Stimulated activated CD4-positive, alpha-beta T cell treated with anti-CD3 and anti-CD28 coated beads, Interleukin-1b, Interleukin-23, amount 100 ng/mL, for 4 hours (primary cell): ENCODE results near the gene EXOSC5.
"Not testable (repeated sequence)": the region's sequence is repeated elsewhere in the genome, so short reads cannot be mapped to it uniquely, and the experiment has no call there.

Experiments used
- DNase-seq, 2 donors: peaks; one replicate each; pipeline ENCODE4 v3.0.0-alpha.2; 2020; ENCODE audit warnings: low read depth in 2 of 2

EXOSC5 gene

DNA sequence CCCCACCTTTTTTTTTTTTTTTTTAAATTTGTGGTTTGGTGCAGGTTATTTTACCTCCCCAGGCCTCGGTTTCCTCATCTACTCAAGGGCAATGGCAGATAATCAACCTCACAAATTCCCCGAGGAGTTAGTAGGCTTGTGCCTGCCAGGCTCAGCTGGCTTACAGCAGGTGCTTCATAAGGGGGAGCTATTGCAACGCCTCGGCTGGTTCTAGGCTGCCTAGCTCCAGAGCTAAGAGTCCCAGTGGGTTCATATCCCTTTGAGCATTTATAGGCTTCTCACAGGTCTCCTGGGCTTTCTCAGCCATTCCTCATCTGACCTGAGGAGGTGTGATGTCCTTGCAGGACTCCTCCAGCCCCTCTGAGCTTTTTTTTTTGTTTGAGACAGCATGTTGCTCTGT is 11.1 kb upstream of the EXOSC5 start:
- no peak for DNase-seq

DNA sequence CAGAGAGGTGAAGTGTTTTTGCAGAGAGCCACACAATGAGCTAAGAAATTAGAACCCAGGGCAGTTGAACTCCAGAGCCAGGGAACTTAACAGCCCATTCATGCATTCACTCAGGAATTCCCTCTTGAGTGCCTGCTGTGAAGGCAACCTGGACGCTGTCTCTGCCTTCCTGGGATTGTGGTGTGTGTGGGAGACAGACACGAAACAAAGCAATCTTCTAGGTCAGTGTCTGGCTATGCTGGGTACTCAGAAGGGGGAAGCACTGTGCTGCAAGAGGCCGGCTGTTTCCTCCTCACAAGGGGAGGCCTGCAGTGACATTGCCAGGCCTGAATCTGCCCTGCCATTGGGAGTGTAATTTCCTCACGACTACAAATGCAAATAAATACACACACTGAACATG is 10.1 kb upstream of the EXOSC5 start:
- no peak for DNase-seq

DNA sequence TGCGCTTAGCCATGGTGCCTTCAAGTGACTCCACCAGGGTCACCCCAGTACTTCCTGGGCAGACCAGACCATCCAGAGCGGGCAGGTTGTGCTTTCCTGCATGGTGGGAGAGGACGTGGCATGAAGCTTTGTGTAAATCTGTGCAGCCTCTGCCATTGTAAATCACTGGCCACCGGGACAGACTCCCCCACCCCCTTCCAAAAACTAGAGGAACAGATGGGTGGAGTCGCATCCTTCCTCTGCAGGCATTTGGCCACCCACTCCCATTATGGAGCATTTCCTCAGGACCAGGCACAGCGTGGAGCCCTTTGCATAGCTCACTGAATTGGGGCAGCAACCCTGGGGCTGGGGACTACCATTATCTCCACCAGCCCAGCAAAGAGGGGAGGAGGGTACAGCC is 8.6 kb upstream of the EXOSC5 start:
- DNase-seq: no peak

DNA sequence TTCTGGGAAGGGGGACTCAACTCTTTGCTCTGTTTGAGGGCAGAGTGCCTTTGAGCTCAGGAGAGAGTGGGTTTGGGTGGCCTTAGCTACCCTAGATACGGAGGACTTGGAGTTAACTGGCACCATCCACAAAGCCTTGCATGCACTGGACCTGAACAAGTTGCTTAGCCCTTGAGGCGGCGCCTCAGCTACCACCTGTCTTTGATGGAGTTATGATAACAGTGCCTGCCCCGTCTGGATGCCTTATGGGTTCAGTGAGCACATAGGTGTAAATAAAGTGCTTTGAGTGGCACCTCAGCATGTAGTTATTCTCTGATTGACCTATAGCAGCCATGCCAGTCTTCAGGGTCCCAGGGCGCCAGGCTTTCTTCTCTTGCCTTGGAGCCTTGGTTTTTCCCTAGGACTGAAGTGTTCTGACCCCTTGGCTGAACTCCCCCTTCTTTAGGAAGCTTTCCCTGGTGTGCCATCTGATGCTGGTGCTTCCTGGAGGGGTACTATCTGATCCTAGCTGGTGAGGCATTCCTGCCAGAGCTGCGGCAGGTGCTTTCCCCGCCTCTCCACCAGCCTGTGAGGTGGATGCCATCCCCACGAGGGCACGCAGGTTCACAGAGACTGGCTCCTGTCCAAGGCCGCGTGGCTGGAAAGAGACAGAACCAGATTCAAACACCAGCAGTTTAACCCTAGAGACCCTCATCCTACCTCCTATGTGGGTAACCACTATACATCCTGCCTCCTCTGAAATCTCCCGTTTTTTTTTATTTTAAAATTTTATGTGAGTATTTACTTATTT is 6.2 kb upstream of the EXOSC5 start:
- no peak for DNase-seq

DNA sequence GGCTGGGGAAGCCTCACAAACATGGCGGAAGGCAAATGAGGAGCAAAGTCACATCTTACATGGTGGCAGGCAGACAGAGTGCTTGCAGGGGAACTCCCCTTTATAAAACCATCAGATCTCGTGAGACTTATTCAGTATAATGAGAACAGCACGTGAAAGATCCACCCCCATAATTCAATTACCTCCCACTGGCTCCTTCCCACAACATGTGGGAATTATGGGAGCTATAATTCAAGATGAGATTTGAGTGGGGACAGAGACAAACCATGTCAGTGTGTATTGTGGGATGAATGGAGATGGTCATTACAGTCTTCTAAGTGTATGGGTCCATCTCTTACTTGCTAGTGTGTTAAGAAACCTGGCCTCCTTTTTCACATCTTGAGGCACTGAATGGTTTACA is 4.9 kb upstream of the EXOSC5 start:
- DNase-seq: no peak

DNA sequence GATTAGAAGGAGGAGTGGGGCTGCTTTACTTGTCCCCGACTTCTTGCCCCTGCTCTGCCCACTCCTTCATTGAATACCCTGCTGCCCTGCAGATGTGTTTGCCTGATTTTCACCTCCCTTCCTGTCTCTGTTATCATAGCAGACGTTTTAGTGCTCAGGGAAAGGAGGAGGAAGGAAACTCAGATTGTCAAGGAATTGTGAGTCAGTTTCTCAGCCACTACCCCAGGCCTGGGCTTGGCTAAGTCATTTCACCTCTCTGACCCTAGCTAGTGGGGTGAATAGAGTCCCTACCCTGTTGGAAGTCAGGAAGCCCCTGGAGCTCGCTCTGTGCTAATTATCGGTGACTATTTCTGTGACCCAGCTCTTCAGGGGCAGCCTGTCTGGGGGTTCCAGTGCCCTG is 4.3 kb upstream of the EXOSC5 start:
- DNase-seq: no peak

DNA sequence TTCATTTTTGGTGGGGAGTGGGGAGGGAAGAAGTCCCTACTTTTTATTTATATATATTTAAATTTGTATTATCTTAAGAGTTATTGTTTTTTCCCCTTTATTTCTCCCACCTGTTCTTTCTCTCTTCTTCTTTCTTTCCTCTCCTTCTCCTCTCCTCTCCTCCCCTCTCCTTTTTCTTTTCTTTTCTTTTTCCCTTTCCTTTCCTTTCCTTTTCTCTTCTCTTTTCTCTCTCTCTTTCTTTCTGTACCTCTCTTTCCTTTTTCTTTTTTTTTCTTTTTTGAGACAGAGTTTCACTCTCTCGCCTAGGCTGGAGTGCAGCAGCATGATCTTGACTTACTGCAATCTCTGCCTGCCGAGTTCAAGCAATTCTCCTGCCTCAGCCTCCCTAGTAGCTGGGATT is 2.4 kb upstream of the EXOSC5 start:
- no peak for DNase-seq

DNA sequence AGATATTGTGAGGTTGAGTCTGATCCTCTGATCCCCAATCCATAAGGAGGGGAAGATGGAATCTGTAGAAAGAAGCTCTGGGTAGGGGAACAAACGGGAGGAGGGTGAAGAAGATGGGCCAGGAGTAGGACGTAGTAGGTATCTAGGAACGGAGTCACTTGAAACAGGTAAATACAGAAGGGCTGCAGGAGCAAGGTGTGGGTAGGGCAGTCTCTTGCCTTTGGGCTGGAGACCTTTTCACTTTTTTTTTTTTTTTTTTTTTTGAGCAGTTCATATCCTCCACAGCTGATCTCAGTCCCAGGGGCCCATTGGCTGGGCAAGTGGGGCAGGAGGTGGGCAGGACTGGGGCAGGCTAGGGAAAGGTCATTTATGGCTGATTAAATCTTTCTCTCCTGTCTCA is 1.9 kb upstream of the EXOSC5 start:
- no peak for DNase-seq

DNA sequence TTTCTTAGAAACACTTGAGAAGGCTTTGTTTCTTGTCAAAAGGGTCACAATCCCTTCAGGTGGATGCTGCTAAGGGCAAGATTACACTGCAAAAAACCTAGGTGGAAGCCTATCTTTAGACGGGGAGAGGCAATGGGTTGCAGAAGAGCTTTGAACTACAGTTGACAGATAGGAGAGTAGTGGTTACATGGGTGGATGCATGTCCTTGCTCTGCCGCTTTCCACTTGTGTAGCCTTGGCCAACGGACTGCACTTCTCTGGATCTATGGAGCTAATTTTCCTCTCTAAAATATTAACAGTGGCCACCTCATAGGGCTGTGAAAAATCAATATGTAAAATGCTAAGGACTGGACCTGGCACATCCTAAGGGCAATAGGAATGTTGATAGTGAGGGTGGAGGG is 1.4 kb upstream of the EXOSC5 start:
- DNase-seq: no peak

DNA sequence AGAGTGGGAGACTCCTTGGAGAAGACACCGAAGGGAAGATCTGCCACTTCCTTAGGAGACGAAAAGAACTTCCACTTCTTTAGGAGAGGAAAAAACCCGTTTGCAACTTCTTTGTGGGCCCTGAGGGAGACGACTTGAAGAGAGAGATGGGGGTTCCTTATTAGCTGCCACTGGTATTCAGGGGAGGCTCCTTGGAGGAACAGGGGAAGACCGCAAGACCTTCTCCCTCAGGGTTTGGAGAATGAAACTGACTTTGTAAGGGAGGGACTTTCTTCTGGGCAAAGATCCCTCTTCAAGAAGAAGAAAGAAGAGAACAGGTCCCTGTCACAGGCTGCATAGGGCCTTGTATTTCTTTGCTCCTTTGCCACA is 875 bp upstream of the EXOSC5 start:
- no peak for DNase-seq

DNA sequence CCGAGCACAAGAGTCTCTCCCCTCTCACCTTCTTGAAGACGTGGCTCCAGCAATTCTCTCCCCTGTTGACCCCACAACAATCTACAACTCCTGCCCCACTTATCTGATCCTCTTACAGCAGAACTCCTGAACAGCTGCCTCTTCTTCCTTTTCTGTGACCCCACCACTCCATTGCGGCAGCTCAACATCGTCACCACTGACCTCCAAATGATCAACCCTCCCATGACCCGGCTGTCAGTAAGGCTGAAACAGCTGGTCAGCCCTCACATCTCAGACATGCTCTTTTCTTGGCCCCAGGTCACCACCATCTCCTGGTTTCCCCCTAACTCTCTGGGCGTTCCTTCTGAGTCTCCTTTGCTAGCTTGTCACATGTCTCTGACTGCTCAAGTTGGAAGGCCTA is 1.8 kb downstream of the EXOSC5 start:
- DNase-seq: no peak

DNA sequence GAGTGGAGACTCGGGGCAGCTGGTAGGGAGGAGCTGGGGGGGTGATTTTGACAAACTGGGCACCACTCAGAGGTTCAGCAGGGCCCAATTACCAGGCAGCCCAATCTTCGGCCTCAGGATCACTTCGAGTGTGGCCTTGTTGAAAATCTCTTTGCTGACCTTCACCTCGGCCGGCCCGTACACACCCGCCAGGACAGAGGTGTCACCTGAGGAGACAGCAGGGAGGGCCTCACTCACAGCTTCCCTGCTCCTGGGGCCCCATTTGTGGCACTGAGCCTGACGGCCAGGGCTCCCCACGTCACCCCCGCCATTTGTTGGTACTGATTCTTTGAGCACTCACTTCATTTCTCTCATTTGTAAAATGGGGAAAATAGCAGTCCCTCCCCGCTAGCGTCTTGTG is 4.4 kb downstream of the EXOSC5 start:
- no peak for DNase-seq

DNA sequence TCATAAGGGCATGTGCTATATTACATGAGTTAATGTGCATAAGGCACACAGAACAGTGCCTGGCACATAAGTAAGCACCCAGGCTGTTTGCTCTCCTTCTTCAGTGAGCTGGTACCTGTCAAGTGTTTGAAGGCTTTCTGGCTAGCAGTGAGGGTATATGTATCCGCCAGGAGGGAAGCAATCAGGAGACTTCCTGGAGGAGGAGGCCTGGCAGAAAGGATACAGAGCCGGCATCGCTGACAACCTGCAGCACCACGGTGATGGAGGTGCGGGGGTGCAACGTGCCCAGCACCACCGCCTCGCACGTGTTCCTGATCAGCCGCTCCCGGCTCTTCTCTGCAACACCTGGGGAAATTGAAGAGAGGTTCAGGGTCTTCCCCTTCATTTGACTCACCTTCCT is 5.5 kb downstream of the EXOSC5 start:
- DNase-seq: no peak

DNA sequence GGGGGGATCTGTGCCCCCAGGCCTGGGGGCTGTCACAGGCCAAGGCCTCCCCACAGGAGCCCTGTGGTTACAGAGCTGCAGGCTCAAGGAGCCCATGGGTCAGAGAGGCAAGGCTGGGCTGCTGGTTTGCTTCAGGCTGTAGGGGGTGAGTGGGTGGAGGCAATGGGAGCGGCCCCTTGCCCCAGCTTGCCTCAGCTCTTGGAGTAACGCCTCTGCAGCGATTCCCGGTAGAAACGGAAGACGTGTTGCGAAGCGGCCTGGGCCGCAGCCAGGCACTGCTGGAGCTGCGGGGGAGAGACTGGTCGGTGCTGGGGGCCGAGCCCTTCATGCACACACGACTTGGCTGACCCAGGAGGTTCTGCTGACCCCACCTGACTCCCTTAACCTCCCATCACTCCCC is 10.7 kb downstream of the EXOSC5 start:
- no peak for DNase-seq

DNA sequence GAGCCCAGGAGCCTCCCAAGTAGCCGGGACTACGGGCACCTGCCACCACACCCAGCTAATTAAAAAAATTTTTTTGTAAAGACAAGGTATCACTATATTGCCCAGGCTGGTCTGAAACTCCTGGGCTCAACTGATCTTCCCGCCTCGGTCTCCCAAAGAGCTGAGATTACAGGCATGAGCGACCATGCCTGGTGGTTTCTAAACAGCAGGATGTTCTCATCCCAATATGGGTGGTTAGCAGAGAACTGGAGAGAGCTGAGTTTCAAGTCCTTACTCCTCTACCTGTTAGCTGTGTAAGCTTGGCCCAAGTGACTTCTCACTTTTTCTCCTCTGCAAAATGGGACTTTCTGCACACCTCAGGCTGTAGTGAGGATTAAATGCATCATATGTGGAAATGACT is 12.8 kb downstream of the EXOSC5 start:
- no peak for DNase-seq

DNA sequence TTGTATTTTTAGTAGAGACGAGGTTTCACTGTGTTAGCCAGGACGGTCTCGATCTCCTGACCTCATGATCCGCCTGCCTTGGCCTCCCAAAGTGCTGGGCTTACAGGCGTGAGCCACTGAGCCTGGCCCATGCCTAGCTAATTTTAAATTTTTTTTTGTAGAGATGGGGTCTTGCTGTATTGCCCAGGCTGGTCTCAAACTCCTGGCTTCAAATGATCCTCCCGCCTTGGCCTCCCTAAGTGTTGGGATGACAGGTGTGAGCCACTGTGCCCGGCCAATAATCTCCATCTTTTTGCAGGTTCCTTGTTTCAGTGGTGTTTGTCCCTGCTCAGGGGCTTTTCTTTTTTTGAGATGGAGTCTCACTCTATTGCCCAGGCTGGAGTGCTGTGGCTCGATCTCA is 15.6 kb downstream of the EXOSC5 start:
- DNase-seq: not testable (repeated sequence)

DNA sequence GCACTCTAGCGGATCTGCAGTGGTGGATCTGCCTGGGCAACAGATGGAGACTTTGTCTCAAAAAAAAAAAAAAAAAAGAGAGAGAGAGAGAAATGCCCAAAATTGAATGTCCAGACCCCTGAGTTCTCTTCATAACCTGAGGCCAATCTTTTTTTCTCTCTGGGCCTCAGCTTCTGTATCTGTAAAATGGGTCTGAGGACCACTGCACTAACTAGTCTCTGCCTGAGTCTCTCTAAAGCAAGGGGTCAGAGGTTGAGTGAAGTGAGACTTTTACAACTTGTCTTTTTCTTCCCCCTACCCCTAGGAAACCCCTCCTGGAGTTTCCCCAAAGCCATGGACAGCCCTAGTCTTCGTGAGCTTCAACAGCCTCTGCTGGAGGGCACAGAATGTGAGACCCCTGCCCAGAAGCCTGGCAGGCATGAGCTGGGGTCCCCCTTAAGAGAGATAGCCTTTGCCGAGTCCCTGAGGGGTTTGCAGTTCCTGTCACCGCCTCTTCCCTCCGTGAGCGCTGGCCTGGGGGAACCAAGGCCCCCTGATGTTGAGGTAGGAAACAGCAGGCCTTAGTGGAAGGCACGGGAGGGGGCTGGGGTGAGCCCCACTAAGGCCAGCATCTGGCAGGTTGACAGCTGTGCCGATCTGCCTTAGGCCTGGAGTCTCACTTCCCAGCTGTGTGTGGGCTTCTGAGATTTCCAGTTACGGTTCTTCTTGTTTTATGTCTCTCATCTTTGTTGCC is 19.0 kb downstream of the EXOSC5 start:
- no peak for DNase-seq

DNA sequence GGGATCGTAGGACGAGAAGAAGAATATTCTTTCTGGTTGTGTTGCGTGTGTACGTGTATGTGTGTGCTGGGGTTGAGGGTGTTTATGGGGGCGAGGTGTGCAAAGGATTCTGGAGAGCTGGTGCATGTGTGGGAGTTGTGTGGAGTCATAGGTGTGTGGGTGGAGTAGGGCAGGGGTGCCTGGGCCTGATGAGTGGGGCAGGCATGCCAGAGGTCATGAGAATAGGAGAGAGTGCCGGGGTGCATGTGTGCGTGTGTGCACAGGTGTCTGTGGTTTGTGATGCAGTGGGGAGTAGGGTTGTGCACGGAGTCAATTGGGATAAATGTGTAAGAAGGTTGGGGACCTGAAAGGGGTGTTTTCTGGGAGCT is 20.2 kb downstream of the EXOSC5 start:
- DNase-seq: no peak

DNA sequence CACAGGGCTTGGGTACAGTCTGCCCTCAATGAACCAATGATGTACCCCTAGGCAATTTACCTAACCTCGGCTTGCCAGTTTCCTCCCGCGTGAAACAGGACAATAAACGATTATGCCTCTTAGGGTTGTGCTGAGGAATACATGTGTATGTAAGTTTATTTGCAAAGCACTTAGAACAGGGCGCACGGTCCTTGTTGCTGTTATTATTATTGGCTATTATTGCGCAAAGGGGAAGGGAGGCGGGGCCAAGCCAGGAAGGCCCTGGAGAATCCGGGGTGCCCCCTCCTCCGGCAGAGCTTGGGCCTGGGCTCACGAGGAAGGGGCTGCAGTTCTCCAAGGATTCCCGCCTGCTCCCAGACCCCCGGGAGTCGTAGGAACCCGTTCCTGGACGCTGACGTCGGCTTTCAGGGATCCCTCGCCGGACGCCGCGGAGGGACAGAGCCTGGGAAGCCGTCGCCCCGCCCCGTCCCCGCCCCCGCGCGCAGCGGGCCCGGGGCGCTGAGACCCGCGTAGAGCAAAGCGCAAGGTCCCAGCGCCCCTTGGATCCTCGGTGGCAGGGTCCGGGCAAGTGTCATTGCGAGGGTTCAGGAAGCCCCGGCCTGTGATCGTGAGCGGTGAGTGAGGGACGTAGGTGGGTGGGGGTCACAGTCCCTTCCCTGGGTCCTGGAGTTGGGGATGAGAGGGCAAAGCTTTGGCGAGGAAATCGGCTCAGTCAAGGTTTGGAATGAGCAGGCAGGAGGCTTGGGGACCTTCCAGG is 20.7 kb downstream of the EXOSC5 start, which contains the start of gene TMEM91:
Gene TMEM91, plus strand, starts transcription at position 293 of the 757 bp plus-strand sequence. CDS start 1,777 bp downstream, outside the sequence.
- DNase-seq: no peak

DNA sequence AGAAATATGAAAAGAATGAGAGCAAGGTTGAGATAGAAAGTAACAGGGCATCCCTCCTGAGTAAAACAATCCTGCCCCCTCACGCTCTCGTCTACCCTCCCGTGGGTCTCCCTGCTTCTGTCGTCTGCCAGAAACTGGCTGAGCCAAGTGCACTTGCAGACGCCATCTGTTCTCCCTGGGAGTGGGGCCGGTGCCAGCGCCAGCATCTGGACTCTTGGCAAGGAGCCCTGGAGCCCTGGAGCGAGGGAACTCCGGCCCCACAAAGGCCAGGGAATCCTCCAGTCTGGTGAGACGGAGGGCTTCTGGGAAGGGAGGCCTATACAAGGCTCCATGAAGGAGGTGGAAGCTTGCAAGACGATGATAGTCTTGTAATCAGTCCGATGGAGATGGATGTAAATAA is 23.2 kb downstream of the EXOSC5 start:
- DNase-seq: no peak

DNA sequence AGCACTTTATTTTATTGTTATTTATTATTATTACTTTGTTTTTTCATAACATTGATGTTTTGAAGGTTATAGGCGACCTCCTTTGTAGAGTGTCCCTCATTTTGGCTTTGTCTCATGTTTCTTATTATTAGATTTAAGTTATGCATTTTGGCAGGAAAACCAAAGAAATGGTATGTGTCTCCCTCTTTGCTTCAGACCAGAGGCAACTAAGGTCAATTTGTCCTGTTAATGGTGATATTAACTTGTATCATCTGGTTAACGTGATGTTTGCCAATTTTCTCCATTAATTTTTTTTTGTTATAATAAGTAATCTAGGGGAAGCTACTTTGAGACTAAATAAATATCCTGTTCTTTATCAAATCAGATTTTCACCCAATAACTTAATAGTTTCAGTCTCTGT is 24.7 kb downstream of the EXOSC5 start:
- DNase-seq: no peak

DNA sequence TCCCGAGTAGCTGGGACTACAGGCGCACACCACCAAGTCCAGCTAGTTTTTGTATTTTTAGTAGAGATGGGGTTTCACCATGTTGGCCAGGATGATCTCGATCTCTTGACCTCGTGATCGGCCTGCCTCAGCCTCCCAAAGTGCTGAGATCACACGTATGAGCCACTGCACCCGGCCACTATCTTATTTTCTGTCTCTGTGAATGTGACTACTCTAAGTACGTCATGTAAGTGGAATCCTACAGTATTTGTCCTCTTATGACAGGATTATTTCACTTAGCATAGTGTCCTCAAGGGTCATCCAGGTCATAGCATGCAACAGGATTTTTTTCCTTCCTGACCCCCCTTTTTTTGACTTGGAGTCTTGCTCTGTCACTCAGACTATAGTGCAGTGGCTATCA is 25.6 kb downstream of the EXOSC5 start:
- no peak for DNase-seq

DNA sequence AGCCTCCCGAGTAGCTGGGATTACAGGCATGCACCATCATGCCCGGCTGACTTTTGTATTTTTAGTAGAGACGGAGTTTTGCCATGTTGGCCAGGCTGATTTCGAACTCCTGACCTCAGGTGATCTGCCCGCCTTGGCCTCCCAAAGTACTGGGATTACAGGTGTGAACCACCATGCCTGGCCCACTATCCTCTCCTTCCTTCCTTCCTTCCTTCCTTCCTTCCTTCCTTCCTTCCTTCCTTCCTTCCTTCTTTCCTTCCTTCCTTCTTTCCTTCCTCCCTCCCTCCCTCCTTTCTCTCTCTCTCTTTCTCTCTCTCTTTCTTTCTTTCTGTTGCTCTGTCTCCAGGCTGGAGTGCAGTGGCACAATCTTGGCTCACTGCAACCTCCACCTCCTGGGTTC is 26.0 kb downstream of the EXOSC5 start:
- DNase-seq: not testable (repeated sequence)
